WTC11 (cell line): ENCODE results near the gene PRKACA.

Experiments
- ETV6 ChIP-seq: sonication (generic); formaldehyde crosslinking; IDR thresholded peaks from 2 replicates; pipeline ENCODE4 v1.8.1; 2022; ENCODE audit warnings: mild to moderate bottlenecking, missing genetic modification reagents
- FOXJ3 ChIP-seq: sonication (generic); formaldehyde crosslinking; IDR thresholded peaks from 2 replicates; pipeline ENCODE4 v1.9.0; 2021; ENCODE audit warnings: missing genetic modification reagents, mild to moderate bottlenecking, borderline replicate concordance
- TEAD4 ChIP-seq: sonication (generic); formaldehyde crosslinking; IDR thresholded peaks from 2 replicates; pipeline ENCODE4 v1.8.0; 2022; ENCODE audit warnings: mild to moderate bottlenecking, missing genetic modification reagents
- ZNF396 ChIP-seq: fragments of 250-450 bp; sonication (Bioruptor Pico); IDR thresholded peaks from 2 replicates; pipeline ENCODE4 v1.8.0; 2021; ENCODE audit warnings: mild to moderate bottlenecking, moderate library complexity, borderline replicate concordance
- TF ChIP-seq, protein P1 (sequence below): fragments of 200-600 bp; IDR thresholded peaks from 2 replicates; pipeline ENCODE4 v1.8.0; 2022; ENCODE audit warnings: antibody characterized with exemption
- TF ChIP-seq, protein P2 (sequence below): fragments of 250-450 bp; sonication (Bioruptor Pico); IDR thresholded peaks from 2 replicates; pipeline ENCODE4 v2.1.2; 2022; ENCODE audit warnings: mild to moderate bottlenecking, moderate library complexity

DNA sequence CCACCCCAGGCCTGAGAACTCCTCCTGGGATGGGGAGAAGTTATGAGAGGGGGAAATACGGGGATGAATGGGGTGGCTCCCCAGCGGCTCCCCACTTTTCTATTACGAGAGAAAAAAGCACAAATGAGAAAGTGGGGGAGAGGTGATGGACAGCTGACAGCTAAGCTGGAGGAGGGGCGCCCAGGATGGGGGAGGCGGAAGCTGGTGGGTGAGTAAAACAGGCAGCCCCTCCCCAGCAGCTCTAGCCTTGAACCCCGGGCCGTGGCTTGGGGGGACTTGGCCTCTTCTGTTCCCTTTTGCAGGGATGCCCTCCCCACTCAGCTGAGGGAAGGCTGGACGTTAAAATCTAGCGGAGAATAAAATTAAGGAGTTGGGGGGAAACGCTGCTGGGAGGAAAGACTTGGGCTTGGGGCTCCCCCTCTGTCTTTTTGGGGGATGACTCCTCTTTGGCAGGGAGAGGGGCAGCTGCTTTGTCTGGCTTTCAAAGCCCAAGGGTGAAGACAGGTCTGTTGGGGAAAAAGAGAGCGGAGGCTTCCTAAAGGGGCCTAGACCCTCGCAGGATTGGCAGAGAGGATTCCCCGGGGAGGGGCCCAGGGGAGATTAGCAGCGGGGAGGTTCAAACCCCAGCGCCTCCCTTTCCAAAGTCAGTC lies 25.6 kb downstream of the PRKACA start:
- TF ChIP-seq, protein P1, sequence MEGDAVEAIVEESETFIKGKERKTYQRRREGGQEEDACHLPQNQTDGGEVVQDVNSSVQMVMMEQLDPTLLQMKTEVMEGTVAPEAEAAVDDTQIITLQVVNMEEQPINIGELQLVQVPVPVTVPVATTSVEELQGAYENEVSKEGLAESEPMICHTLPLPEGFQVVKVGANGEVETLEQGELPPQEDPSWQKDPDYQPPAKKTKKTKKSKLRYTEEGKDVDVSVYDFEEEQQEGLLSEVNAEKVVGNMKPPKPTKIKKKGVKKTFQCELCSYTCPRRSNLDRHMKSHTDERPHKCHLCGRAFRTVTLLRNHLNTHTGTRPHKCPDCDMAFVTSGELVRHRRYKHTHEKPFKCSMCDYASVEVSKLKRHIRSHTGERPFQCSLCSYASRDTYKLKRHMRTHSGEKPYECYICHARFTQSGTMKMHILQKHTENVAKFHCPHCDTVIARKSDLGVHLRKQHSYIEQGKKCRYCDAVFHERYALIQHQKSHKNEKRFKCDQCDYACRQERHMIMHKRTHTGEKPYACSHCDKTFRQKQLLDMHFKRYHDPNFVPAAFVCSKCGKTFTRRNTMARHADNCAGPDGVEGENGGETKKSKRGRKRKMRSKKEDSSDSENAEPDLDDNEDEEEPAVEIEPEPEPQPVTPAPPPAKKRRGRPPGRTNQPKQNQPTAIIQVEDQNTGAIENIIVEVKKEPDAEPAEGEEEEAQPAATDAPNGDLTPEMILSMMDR, result 0 out of 2 replicates have a peak, but pooled peaks have one; percentile 25
- TF ChIP-seq ETV6 (CRISPR knock-in tag) (no peak), TEAD4 (CRISPR knock-in tag) (no peak), FOXJ3 (CRISPR knock-in tag) (no peak), ZNF396 (CRISPR knock-in tag) (no peak)
- TF ChIP-seq, protein P2, sequence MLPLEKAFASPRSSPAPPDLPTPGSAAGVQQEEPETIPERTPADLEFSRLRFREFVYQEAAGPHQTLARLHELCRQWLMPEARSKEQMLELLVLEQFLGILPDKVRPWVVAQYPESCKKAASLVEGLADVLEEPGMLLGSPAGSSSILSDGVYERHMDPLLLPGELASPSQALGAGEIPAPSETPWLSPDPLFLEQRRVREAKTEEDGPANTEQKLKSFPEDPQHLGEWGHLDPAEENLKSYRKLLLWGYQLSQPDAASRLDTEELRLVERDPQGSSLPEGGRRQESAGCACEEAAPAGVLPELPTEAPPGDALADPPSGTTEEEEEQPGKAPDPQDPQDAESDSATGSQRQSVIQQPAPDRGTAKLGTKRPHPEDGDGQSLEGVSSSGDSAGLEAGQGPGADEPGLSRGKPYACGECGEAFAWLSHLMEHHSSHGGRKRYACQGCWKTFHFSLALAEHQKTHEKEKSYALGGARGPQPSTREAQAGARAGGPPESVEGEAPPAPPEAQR (CRISPR knock-in tag), result no peak
